Glomerular endothelial cell (primary cell): ENCODE measurements around the gene RPTOR. TPM values are rescaled to one million over a fixed set of nuclear protein-coding genes. Genes with fewer than 3 reads are reported as not detected.

Experiments
- DNase-seq: peaks from one replicate; pipeline ENCODE4 v3.0.0-alpha.2; 2011; ENCODE audit warnings: low read depth, low spot score; ENCODE audit errors: extremely low read depth
- total RNA-seq: library from RNA; depleted of rRNA; stranded (reverse); fragments of >200 nt; gene quantifications from 2 replicates; pipeline ENCODE4 v1.2.3, GENCODE V29; 2015

RPTOR gene
- total RNA-seq, 1 donor from 2014 or later, result 37.5 TPM

DNA sequence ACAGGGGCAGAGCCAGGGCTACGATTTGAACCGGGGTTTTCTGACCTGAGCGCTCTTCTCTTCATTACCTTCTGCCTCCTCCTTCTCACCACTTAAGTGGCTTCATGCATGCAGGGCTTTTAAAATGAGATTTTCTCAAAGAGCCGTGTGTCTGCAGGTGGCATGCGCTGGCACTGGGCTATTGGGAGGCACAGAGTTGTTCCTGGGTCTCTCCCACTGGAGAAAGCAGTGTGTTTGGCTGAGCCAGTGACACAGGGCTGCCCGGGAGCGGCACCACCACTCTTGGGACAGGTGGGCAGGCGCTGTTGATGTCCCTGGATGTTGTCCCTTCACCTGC lies 228.2 kb downstream of the RPTOR start:
- DNase-seq, result no peak

DNA sequence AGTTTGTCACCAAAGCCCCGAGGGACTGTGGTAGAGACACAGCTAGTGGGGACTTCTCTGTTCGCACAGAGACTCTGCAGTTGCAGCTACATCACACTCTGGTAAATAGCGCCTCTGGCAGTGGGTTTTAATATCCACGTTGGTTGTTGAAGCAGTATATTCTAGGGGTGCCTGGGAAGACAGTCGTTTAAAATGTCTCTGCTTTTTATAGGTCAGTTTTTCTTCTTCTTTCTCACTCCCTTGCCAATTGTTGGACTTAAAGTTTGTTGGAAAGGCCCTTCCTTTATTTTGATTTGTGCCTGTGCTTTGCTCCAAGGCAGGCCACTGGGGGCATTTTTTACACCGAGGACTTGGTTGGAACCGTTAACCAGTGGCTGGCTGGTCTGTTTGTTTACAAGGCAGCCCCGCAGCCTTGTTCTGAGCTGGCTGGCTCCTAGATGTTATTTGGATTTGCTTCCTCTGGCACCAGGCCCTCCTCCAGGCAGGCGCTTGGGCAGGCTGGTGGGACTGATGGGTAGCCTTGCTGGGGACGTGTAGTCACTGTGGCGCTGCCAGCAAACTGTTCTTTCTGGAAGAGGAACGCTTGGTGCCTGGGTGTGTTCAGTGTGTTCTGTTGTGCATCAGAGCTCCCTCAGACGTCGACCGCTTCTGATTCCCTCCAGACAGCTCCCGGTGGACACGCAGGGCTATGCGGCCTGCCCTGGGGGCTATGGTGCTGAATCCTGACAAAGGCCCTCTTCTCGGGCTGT lies 228.8 kb downstream of the RPTOR start:
- DNase-seq, result no peak

DNA sequence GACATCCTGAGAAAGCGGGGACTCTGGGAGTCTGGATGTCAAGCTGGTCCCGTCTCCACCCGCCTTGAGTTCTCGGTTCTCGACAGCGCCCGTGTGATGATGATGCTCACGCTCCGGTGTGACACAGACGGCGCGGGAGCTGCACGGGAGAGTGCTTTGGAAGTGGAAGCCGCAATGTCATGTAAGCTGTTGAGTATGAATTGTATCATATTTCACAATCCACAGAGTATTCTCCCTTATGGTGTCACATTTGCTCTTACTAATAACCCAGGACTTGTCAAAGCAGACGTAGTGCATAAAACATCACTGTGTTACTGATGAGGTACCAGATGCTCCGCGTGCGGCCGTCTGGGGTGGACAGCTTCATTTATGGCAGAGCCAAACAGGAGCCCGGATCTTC lies 229.5 kb downstream of the RPTOR start:
- DNase-seq, result no peak

DNA sequence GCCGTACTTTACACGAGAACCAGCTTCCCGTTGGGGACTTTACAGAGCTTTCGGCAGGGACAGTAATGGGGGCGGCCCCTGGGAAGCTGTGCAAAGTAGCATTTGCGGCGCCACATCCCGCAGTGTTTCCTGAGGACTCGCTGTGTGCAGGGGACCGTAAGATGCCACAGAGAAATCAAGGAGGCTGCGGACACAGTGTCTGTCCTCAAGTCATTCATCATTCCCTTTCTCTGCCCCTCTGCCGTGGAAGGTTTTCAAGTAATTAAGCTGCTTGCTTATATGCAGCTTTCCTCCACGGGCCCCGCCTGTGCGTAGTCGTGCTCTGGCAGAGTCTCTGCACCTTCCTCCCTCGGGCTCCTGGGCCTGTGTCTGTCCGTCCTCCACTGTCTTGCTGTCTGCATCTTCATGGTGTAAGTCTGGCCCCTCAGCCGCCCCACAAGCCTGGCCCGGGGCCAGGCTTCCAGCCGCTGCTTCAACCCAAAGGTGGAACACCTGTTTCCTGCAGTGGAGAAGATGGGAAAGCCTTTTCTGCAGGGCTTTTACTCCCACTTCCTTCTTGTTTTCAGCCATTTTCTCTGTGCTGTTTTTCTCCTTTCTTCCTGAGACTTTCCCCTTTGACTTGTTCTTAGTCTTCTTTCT lies 230.1 kb downstream of the RPTOR start:
- DNase-seq, result no peak

DNA sequence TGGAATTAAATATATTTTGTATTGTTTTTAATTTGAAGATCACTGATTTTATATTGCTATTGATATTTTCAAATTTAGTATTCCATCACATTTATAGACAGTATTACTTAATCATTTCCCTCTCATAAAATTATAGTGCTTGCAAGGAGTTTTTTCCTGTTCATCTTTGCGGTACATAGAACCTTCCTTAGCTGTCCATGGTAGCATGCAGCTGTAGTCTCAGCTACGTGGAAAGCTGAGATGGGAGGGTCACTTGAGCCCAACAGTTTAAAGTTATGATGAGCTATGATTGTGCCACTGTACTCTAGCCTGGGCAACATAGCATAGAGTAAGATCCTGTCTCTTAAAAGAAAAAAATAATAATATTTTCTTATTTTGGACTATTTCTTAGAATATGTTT lies 231.2 kb downstream of the RPTOR start:
- no peak for DNase-seq

DNA sequence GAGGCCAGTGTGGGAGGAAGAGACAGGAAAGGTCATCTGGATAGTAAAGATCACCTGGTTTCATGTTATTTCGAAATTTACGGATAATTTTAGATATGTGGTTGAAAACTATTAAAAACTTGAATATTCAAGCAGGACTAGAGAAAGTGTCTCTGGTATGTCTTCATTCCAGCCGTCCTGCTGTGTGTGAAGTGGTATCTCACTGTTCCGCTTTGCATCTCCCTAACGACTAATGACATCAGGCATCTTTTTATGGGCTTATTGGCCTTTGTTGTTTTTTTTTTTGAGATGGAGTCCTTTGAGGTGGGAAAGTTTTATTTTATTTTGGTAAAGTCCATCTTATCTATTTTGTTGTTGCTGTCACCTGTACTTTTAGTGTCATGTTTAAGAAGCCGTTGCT lies 232.6 kb downstream of the RPTOR start:
- no peak for DNase-seq

DNA sequence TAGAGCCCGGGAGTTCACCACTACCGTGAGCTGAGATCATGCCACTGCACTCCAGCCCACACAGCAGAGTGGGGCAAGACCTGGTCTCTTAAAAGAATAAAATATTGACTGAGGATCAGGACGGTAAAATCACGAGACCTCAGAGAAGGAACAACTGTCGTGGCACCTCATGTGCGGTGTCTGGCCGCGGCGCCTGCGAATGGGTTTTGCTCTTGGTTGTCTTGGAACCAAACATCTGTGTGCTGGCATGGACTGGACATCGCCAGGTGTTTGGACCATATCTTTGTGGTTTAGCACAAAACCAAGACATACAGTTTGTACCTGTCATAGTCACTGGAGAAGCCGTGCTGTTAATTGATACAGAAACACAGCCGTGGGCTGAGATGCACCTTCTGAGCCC lies 234.1 kb downstream of the RPTOR start:
- DNase-seq, result no peak

DNA sequence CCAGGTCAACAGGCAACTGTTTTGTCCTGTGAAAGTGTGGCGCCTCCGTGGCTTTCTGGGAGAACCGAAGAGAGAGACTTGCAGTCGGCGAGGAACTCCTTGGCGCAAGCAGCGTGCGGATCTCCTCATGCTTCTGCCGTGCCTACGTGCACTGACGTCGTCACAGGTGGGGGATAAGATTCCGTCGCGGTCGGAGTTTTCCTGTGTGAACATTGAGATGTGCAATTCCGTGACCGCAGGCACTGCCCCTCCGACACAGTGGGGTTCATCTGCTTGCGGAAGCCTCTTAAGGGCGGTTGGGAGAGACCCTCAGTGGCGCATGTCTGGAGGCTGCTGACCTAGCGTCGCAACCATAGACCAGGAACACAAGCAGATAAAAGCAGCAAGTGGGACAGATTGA lies 234.7 kb downstream of the RPTOR start:
- no peak for DNase-seq

DNA sequence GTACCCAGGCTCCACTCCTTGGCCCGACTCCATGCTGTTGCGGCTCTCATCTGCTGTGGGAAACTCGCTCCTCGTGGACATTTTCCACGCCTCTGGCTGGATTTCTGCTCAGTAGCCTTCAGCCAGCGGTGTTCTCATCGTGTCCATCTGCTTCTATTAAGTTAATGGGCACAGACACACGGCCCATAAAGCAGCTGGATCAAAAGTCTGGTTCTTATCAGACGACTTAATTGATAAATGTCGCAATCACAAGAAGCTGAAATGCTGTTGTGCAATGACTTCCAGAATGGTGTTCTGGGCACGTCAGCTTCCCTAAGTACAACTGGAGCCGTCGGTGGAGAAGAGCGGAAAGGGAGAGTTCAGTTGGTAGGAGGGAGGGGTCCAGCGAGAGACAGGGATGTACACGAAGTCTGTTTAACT lies 235.3 kb downstream of the RPTOR start:
- DNase-seq, result no peak

DNA sequence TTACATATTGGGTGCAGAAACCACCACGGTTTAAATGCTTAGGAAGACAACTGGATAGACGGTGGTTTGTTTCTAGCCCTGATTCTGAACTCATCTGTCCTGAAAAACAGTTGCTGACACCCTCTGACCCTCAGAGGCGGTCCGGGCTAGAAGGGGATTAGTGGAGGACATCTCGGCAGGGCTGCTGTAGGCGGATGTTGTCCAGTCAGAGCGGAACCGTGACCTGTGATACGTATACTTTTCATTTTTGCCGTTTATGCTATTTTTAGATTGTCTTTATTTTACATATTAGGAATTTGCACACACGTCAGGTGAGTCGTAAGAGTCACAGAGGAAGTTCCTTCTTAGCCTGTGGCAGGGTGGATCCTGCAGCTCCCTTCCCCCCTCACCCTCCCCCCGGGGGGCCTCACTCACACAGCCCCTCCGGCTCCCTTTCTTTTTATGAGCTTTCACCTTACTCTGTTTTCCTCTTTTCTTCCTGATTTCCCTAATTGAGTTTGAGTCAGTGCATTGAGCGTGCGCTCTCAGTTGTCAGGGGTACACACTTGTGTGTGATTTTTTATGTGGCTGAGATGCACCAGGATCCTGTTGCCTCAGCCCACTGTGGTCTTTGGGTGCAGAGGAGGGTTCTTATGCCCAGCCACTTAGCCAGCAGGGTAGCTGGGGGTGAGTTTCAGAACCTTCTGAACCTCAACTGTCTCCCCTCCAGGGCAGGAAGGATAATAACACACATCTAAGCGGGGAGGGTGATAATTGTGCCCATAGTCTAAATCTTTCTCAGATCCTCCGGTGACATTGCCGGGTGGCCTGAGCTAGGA lies 236.0 kb downstream of the RPTOR start:
- no peak for DNase-seq

DNA sequence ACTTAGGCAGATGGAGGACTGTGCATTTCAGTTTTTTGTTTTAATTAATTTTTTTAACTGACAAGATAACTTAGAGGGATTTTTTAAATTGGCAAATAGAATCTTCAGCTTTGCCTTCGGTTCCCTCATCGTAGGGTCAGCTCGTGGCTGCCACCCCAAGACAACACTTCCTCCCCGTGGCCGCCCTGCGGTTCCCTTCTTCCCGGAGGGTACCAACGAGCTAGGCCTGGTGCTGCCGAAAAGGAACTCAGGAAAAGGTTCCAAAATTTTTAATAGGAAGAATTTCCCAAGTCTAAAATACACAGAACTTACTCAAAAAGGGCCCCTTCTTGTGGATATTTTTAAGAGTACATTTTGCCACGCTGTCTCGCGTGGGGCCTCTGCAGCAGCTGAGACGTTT lies 236.6 kb downstream of the RPTOR start:
- no peak for DNase-seq

DNA sequence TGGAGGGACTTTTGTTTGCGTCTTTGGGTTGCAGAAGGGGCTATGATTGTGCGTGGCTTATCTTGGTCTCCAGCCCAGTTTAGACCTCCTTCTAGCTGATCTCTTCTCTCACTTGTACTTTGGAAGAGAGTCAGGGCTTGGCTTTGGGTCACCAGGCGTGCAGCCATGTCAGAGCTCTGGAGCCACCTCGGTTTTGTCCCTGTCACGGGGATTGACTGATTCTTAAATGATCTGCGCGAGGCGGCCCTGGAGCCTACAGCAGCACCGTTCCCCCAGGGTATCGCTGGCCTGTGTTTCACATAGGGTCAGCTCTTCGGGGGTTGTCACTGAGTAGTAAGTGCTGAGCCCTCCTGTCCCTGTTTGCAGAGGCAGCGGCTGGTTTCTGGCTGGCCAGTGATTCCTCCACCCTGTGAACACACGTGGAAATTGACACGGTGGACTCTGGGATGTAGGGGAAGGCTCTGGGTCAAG lies 237.2 kb downstream of the RPTOR start:
- DNase-seq, result no peak

DNA sequence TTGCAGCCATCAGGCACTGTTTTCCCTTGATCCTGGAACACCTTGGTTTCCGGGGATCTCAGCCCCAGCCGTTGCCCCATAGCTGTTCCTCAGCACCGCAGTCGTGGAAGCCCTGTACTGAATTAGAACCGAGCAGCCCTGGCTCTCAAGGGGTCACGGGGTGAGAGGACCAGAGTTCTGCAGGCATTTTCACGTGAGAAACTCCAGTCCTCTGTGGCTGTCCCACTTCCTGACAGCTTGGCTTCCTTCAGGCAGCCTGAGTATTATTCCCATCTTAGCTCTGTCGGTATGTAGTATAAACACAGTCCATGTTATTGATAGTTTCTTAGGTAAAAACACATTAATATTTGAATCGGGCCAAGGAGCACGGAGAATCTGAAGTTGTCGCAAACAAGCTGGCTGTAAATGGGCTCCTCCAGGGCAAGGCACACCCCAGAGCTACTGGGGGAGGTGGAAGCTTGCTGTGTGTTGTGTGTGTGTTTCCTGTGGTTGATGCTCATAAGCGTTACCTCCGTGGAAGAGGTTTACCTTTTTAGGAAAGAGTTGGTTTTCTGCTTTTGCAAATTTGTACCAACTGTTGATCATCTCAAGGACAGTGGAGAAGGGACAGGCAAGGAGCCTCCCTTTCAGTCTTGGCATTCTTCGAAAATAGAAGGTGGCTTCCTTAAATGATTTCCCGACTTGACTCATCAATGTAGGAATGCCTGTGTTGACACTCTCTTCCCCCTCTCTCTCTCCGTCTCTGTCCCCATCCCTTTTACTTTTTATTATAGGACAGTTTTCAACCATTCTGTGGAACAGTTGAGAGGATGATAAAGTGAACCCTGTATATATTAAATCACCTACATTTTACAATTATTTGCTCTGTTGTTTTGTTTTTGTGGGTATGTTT lies 238.1 kb downstream of the RPTOR start:
- no peak for DNase-seq

DNA sequence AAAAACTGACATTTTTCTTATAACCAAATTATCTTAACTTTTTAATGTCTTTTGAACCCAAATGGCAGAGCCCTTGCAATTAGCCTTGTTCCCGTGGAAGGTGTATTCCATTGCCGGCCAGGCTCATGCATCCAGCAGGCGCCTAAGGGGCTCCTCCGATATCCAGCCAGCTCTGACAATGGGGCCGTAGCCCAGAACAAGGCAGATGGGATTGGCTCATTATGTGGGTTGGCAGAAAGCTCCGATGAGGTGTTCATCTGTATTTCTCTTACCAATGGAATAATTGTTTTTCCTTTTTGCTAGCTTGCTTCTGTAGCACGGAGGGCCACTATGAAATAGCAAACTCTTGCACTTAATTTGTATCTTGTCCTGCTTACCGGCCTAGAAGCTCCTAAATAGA lies 238.8 kb downstream of the RPTOR start:
- no peak for DNase-seq

DNA sequence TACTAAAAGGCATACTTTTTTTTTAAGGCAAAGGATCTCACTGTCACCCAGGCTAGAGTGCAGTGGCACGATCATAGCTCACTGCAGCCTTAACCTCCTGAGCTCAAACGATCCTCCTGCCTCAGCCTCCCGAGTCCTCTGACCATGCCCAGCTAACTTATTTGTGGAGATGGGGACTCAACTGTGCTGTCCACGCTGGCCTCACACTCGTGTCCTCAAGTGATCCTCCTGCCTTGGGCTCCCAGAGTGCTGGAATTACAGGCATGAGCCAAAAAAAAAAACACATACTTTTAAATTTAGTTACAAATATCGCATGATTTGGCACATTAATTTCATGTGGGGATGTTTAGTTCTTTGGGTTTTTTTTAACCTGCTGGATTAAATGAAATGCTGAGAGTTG lies 239.3 kb downstream of the RPTOR start:
- DNase-seq, result no peak

DNA sequence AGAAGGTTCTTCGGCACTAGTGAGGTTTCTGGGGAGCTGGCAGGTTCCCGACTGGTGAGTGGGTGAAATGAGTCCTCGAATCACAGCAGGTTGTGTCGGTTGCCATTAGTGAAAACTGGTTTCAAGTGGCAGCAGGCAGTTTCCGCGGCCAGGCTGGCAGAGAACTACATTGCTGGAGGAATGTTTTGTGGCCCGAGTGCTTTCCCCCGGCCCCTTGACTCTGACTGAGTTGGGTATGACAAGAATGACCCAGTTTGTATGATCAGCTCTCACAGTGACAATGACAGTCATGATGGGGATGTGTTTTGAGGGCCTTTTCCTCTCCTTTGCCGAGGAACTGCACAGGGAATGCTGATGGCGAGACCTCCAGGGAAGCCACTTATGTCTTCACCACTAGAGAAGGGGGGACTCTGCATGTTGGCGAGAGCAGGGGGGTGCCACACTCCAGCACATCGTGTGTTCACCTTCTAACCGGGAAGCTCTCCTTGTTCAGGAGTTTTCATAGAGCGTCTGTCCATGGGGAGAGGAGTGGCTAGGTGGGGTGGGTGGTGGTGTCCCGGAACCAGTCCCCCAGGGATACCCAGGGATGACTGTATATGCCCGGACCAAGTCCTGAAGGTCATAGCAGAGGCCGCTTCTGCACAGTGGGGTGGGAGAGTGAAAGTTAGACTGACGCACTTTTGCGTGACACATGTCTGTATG lies 241.0 kb downstream of the RPTOR start:
- DNase-seq, result no peak

DNA sequence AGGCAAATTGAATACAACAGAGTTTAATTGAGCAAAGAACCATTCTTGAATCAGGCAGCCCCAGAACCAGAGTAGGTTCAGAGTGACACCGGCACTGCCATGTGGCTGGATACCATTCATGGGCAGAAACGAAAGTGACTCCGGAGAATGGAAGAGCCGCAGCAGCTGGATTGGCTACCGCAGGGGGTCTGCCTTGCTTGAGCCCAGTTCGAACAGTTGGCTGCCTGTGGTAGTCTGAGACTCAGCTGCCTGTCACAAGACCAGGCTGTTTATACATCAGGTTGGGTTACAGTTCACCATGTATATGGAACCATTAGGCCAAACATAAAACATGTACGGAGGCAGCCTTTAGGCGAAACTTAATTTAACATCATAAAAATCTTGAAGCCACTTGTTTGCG lies 241.8 kb downstream of the RPTOR start:
- DNase-seq, result no peak

DNA sequence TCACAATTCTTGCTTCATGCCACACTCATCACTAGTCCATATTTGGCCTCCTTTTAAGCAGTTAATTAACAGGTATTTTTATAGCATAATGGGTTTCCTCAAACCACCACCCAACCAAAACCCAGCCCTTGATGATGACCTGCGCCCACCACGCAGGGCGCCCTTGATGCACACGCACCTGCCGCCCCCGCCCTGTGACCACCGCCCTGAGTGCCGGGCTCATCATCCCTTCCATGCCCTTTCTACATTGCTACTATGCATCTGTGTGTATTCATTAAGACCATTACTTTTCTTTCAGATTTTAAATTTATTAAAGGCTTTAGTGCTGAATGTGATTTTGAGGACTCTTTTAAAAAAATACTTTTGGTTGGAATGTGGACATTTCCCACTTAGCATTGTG lies 242.2 kb downstream of the RPTOR start:
- DNase-seq, result no peak

DNA sequence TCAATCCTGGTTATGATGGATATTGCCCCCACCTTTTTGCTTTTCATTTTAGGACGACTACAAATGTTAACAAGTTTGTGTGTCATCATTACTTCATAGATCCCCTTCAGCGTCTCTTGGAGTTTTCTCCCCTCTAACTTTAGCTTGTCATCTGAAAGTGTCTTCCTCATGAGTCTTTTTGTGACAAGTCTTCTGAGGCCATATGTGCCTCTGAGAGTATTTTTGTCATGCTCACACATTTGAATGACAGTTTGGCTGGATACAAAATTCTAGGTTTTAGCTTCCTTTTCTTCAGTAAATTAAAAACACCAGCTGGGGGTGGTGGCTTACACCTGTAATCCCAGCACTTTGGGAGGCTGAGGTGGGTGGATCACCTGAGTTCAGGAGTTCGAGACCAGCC lies 243.2 kb downstream of the RPTOR start:
- no peak for DNase-seq

DNA sequence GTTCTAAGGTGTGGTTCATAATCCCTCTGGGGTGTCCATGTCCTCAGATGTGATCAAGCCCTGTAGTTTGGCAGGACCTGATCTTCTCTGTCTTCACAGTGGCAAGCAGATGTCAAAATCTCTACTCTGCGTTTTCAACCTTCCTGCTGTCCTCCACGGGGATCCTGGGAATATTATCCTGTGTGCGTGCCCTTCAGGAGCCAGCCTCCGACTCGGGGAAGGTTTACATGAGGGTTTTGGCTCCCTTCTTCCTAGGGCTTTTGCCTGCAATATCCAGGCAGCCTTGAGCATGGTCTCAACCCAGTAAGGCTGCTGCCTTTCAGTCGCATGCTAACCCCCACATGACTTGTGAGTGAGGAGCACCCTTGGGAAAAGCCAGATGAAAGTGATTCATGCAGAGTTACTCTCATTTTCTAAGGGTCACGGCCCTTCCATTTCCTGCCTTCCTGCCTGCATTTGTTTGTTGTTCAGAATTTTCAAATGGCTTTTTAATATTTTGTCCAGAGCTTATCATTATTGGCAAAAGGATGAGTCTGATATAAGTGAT lies 244.8 kb downstream of the RPTOR start:
- peak; percentile 80 for DNase-seq
